Stimulated activated CD8-positive, alpha-beta memory T cell treated with anti-CD3 and anti-CD28 coated beads, Interleukin-4, amount 100 ng/mL, for 1 hour (primary cell): ENCODE data around the gene GALNS.
A peak's percentile ranks its signal among the peaks of the same experiment; 100 is the strongest.

Experiments used
- DNase-seq, 2 donors: peaks; one replicate each; pipeline ENCODE4 v3.0.0-alpha.2; 2020; ENCODE audit warnings: low read depth in 2 of 2, low spot score in 1 of 2

The GALNS gene

GRCh38 chr16:88785106-88785924, 71.4 kb downstream of the GALNS start, which contains the start of gene PIEZO1:
Gene PIEZO1 (minus strand): TSS chr16:88785220. CDS start chr16:88784964, 256 bp downstream.
- peak in 1 of 2 donors; percentile 73 for DNase-seq

- DNase-seq, result no peak
These were observed 72.0 kb downstream of the GALNS start for GRCh38 chr16:88784856-88785105.

GRCh38 chr16:88784074-88784855, 72.5 kb downstream of the GALNS start:
- DNase-seq, result no peak

GRCh38 chr16:88783391-88784073, 73.2 kb downstream of the GALNS start:
- no peak for DNase-seq

GRCh38 chr16:88782454-88783390, 74.0 kb downstream of the GALNS start:
- DNase-seq, result no peak

GRCh38 chr16:88781140-88782077, 75.3 kb downstream of the GALNS start:
- no peak for DNase-seq

- no peak for DNase-seq
These were observed 76.3 kb downstream of the GALNS start for GRCh38 chr16:88780142-88781062.

GRCh38 chr16:88779406-88780141, 77.2 kb downstream of the GALNS start:
- DNase-seq, result no peak

GRCh38 chr16:88778541-88779065, 78.1 kb downstream of the GALNS start:
- no peak for DNase-seq

- DNase-seq, result no peak
These were observed 78.5 kb downstream of the GALNS start for GRCh38 chr16:88778271-88778525.

- no peak for DNase-seq
These were observed 79.1 kb downstream of the GALNS start for GRCh38 chr16:88777471-88778270.

- DNase-seq, result no peak
These were observed 80.9 kb downstream of the GALNS start for GRCh38 chr16:88775825-88776224.

GRCh38 chr16:88774544-88775393, 82.0 kb downstream of the GALNS start:
- no peak for DNase-seq

GRCh38 chr16:88773812-88774291, 82.9 kb downstream of the GALNS start:
- no peak for DNase-seq

GRCh38 chr16:88772871-88773811, 83.6 kb downstream of the GALNS start:
- no peak for DNase-seq
